Measurements from ENCODE around the gene SLC7A1.
"Not testable (repeated sequence)": the region's sequence is repeated elsewhere in the genome, so short reads cannot be mapped to it uniquely, and the experiment has no call there.

The SLC7A1 gene

DNA sequence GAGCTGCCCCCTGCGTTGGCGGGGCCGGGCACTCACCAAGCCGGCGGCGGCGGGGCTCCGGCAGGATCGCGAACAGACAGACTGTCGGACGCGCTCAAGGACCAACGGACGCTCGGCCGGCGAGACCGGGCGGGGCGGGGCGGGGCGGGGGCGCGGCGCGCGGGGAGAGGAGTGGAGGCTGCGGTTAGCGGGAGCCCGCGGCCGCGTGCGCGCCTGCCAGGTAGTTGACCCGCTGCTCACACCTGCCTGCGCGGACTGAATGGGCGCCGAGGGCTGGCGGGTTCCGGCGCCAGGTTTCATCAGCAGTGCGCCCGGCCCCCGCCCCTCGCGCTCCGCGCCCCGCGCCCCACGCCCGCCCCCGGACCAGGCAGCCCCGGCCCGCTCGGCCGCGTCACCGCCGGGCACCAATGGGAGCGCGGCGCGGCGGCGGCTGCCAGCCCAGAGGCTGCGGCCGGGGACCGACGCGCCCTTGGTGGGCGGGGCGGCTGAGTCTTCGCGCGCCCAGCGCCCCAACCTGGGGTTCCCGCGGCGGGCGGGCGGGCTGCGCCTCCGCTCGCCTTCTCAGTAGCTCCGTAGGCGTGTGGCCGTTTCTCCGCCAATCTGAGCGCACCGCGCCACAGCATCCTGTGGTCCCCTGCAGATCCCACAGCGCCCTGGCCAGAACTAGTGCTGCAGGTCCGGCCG is at the start of gene SLC7A1:
Gene SLC7A1 (minus strand): TSS at position 309 of the 684 bp plus-strand sequence. CDS start 59,500 bp downstream, outside the sequence.
- Mint-ChIP-seq H3K4me3 (peak within 1 kb of the TSS; percentile 85), H3K36me3 (ENCODE audit: low read depth) (no peaks in the 10 kb centered on the region), H3K27me3 (ENCODE audit: low read depth, poor library complexity) (peaks cover 27% of the 10 kb centered on the region), H3K4me1 (peaks cover 24% of the 10 kb centered on the region), H3K9me3 (no peaks in the 10 kb centered on the region), H3K27ac (no peak within 1 kb of the TSS)
- TF ChIP-seq, protein P1, sequence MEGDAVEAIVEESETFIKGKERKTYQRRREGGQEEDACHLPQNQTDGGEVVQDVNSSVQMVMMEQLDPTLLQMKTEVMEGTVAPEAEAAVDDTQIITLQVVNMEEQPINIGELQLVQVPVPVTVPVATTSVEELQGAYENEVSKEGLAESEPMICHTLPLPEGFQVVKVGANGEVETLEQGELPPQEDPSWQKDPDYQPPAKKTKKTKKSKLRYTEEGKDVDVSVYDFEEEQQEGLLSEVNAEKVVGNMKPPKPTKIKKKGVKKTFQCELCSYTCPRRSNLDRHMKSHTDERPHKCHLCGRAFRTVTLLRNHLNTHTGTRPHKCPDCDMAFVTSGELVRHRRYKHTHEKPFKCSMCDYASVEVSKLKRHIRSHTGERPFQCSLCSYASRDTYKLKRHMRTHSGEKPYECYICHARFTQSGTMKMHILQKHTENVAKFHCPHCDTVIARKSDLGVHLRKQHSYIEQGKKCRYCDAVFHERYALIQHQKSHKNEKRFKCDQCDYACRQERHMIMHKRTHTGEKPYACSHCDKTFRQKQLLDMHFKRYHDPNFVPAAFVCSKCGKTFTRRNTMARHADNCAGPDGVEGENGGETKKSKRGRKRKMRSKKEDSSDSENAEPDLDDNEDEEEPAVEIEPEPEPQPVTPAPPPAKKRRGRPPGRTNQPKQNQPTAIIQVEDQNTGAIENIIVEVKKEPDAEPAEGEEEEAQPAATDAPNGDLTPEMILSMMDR (IDR thresholded peaks at IDR 0.05) = no peak
- peak; percentile 86 for DNase-seq

DNA sequence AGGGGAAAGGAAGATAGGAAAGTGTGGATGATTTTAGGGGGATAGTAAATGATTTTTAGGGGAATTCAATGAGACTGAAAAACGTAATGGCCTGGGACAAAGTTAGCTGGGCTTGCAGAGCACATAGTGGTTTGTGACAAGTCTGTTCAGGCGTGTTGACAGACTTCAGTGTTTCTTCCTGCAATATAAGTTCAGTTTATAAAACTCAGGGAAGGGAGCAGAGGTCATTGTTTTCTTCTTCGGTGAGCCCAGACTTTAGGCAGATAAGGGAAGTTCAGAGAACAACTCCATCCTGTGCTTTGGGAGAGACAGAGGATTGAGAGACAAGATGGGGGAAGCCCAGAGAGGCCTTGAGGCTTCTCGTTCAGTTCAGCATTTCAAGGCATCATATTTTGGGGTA is 45.2 kb upstream of the SLC7A1 start:
- no peaks in the 10 kb centered on the region for H3K4me1 Mint-ChIP-seq
- H3K4me3 Mint-ChIP-seq = no peak overlapping the region
- H3K27me3 Mint-ChIP-seq (ENCODE audit: low read depth, poor library complexity) = no peaks in the 10 kb centered on the region
- no peak for DNase-seq
- no peak overlapping the region for H3K27ac Mint-ChIP-seq
- TF ChIP-seq, protein P1 (IDR thresholded peaks at IDR 0.05) = no peak
- peaks cover 12% of the 10 kb centered on the region for H3K9me3 Mint-ChIP-seq
- H3K36me3 Mint-ChIP-seq (ENCODE audit: low read depth) = no peaks in the 10 kb centered on the region

DNA sequence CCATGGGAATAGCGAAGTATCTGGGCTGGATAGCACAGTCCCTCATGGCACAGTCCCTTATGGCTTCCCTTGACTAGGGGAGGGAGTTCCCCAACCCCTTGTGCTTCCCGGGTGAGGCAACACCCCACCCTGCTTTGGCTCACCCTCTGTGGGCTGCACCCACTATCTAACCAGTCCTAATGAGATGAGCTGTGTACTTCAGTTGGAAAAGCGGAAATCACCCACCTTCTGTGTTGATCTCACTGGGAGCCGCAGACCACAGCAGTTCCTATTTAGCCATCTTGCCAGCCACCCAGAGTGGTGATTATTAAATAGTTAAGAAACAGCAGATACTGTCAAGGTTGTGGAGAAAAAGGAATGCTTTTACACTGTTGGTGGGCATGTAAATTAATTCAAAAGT is 41.3 kb upstream of the SLC7A1 start:
- not testable (repeated sequence) for H3K36me3 Mint-ChIP-seq (ENCODE audit: low read depth); H3K4me3 Mint-ChIP-seq; H3K27me3 Mint-ChIP-seq (ENCODE audit: low read depth, poor library complexity); H3K4me1 Mint-ChIP-seq; H3K27ac Mint-ChIP-seq; DNase-seq
- peaks cover 38% of the 10 kb centered on the region for H3K9me3 Mint-ChIP-seq

DNA sequence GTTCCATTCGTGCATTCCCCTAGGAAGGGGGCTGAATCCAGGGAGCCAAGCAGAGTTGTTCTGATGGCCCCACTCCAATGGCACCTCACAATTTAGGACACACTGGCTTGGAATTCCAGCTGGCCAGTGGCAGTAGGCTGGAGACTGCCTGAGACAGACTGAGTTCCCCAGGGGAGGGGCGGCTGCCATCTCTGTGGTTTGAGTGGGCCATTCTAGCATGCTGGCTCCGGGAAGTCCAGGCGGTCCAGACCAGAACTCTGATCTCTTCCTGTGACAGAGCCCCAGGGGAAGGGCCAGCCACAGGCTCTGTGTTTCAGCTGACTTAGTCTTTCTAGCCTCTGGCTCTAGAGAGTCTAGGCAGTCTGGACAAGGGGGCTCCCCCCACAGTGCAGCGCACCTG is 29.5 kb upstream of the SLC7A1 start:
- TF ChIP-seq, protein P1 (IDR thresholded peaks at IDR 0.05) = no peak
- Mint-ChIP-seq H3K4me3 (no peak overlapping the region), H3K36me3 (ENCODE audit: low read depth) (no peaks in the 10 kb centered on the region), H3K4me1 (no peaks in the 10 kb centered on the region), H3K9me3 (peaks cover 15% of the 10 kb centered on the region), H3K27me3 (ENCODE audit: low read depth, poor library complexity) (peaks cover 9% of the 10 kb centered on the region), H3K27ac (no peak overlapping the region)
- DNase-seq = no peak

DNA sequence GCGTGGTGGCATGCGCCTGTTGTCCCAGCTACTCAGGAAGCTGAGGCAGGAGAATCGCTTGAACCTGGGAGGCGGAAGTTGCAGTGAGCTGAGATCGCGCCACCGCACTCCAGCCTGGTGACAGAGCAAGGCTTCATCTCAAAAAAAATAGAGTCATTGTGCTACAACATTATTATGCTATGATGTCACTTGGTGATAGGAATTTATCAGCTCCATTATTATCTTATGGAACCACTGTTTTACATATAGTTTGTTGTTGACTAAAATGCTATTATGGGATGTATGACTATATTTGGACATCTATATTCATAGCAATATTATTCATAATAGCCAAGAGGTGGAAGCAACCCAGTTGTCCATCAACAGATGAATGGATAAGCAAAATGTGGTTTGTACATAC is 26.4 kb upstream of the SLC7A1 start:
- Mint-ChIP-seq H3K36me3 (ENCODE audit: low read depth) (no peaks in the 10 kb centered on the region), H3K4me1 (no peaks in the 10 kb centered on the region), H3K27me3 (ENCODE audit: low read depth, poor library complexity) (peaks cover 18% of the 10 kb centered on the region), H3K4me3 (no peak overlapping the region), H3K27ac (no peak overlapping the region), H3K9me3 (peaks cover 28% of the 10 kb centered on the region)
- DNase-seq = no peak
- TF ChIP-seq, protein P1 (IDR thresholded peaks at IDR 0.05) = no peak

DNA sequence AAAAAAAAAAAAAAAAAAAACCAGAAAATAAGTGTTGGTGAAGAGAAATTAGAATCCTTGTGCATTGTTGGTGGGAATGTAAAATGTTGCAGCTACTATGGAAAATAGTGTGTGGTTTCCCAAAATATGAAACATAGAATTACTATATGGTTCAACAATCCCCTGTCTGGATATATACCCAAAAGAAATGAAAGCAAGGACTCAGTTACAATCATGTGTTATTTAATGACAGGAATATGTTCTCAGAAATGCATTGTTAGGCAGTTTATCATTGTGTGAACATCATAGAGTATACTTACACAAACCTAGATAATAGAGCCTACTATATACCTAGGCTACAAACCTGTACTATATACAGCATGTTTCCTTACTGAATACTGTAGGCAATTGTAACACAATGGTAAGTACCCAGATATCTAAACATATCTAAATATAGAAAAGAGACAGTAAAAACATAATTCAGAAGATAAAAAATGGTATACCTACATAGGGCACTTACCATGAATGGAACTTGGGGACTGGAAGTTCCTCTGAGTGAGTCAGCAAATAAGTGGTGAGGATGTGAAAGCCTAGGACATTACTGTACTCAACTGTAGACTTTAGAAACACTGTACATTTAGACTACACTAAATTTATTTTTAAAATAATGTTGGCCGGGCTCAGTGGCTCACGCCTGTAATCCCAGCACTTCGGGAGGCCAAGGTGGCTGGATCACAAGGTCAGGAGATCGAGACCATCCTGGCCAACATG is 25.7 kb upstream of the SLC7A1 start:
- DNase-seq = no peak
- no peak overlapping the region for H3K4me3 Mint-ChIP-seq
- TF ChIP-seq, protein P1 (IDR thresholded peaks at IDR 0.05) = no peak
- peaks cover 26% of the 10 kb centered on the region for H3K9me3 Mint-ChIP-seq
- H3K27ac Mint-ChIP-seq = no peak overlapping the region
- no peaks in the 10 kb centered on the region for H3K4me1 Mint-ChIP-seq
- H3K36me3 Mint-ChIP-seq (ENCODE audit: low read depth) = no peaks in the 10 kb centered on the region
- H3K27me3 Mint-ChIP-seq (ENCODE audit: low read depth, poor library complexity) = peaks cover 18% of the 10 kb centered on the region
